ENCODE data around the gene SLC16A3.

DNA sequence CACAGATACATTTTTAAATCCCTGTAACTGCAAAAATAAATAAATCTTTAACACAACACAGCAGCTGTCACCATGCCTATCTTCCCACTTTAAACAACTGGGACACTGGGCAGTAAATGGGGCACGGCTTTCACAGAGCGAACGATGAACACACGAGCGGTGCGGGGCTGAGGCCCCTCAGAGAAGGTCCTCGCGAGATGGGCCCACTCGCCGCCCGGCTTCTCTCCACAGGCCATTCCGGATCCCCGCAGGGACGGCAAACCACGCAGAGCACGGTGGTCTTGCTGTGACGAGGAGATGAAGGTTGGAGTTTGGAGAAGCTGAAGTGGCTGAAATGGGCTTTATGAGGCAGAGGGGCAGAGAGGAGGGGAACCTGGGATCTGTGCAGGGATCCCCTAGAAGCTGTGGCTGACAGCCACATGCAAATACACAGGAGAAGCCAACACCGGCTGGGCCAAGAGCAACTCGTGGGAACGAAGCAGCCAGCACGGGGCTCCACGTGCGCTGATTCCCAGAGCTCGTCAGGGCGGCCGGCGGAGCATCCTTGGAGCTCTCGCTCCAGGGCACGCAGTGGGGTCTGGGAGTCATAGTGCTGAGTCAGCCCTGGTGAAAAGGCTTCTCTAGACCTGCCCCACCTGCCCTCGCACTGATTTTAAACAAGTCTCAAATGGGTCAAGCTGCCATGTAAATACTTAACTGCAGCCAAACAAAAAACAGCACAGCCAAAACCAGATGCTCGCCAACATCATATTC, 47.9 kb upstream of the SLC16A3 start:
- TF ChIP-seq, protein P1, sequence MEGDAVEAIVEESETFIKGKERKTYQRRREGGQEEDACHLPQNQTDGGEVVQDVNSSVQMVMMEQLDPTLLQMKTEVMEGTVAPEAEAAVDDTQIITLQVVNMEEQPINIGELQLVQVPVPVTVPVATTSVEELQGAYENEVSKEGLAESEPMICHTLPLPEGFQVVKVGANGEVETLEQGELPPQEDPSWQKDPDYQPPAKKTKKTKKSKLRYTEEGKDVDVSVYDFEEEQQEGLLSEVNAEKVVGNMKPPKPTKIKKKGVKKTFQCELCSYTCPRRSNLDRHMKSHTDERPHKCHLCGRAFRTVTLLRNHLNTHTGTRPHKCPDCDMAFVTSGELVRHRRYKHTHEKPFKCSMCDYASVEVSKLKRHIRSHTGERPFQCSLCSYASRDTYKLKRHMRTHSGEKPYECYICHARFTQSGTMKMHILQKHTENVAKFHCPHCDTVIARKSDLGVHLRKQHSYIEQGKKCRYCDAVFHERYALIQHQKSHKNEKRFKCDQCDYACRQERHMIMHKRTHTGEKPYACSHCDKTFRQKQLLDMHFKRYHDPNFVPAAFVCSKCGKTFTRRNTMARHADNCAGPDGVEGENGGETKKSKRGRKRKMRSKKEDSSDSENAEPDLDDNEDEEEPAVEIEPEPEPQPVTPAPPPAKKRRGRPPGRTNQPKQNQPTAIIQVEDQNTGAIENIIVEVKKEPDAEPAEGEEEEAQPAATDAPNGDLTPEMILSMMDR (IDR thresholded peaks at IDR 0.05) = no peak
- TF ChIP-seq MAX (IDR thresholded peaks at IDR 0.05; ENCODE audit: low read depth) (no peak), EZH2phosphoT487 (IDR thresholded peaks at IDR 0.05; ENCODE audit: borderline replicate concordance, low read depth) (no peak), CHD2 (IDR thresholded peaks at IDR 0.05; ENCODE audit: low read length, partially characterized antibody) (no peak)

All from SK-N-SH (cell line).